NCI-H82 (cell line): ENCODE results near the gene KCNAB2.

ENCODE experiments used
- DNase-seq: peaks from one replicate; lab custom pipeline; 2025; lab: John Stamatoyannopoulos, UW

Gene KCNAB2

GRCh38 chr1:6110326-6110725 lies 64.6 kb downstream of the KCNAB2 start:
- DNase-seq, result no peak

- peak; percentile 53 for DNase-seq
Observed at GRCh38 chr1:6111571-6111970, 65.9 kb downstream of the KCNAB2 start.

GRCh38 chr1:6111991-6112689 lies 66.5 kb downstream of the KCNAB2 start:
- no peak for DNase-seq

- DNase-seq, result no peak
Observed at GRCh38 chr1:6112690-6113005, 67.0 kb downstream of the KCNAB2 start.

- DNase-seq, result no peak
Observed at GRCh38 chr1:6113116-6113515, 67.4 kb downstream of the KCNAB2 start.

- no peak for DNase-seq
Observed at GRCh38 chr1:6113745-6114144, 68.1 kb downstream of the KCNAB2 start.

GRCh38 chr1:6116137-6116536 lies 70.4 kb downstream of the KCNAB2 start:
- no peak for DNase-seq

GRCh38 chr1:6117064-6117463 lies 71.4 kb downstream of the KCNAB2 start:
- DNase-seq, result no peak

- no peak for DNase-seq
Observed at GRCh38 chr1:6117624-6118023, 71.9 kb downstream of the KCNAB2 start.

- no peak for DNase-seq
Observed at GRCh38 chr1:6118415-6118814, 72.7 kb downstream of the KCNAB2 start.

GRCh38 chr1:6121021-6121421 lies 75.3 kb downstream of the KCNAB2 start:
- no peak for DNase-seq

- DNase-seq, result no peak
Observed at GRCh38 chr1:6121651-6122370, 76.1 kb downstream of the KCNAB2 start.

GRCh38 chr1:6123083-6123482 lies 77.4 kb downstream of the KCNAB2 start:
- no peak for DNase-seq

- DNase-seq, result no peak
Observed at GRCh38 chr1:6123816-6124215, 78.1 kb downstream of the KCNAB2 start.

- no peak for DNase-seq
Observed at GRCh38 chr1:6124341-6124740, 78.7 kb downstream of the KCNAB2 start.

GRCh38 chr1:6124746-6125365 lies 79.2 kb downstream of the KCNAB2 start:
- DNase-seq, result no peak

GRCh38 chr1:6125366-6125765 lies 79.7 kb downstream of the KCNAB2 start:
- no peak for DNase-seq

GRCh38 chr1:6126028-6126427 lies 80.3 kb downstream of the KCNAB2 start:
- no peak for DNase-seq

- DNase-seq, result no peak
Observed at GRCh38 chr1:6126521-6127067, 80.9 kb downstream of the KCNAB2 start.

GRCh38 chr1:6127587-6128163 lies 82.0 kb downstream of the KCNAB2 start:
- DNase-seq, result peak; percentile 71

GRCh38 chr1:6128276-6129081 lies 82.8 kb downstream of the KCNAB2 start:
- DNase-seq, result no peak

- no peak for DNase-seq
Observed at GRCh38 chr1:6129313-6129712, 83.6 kb downstream of the KCNAB2 start.
